ENCODE measurements around the gene CTLA4.

CTLA4 gene

DNA sequence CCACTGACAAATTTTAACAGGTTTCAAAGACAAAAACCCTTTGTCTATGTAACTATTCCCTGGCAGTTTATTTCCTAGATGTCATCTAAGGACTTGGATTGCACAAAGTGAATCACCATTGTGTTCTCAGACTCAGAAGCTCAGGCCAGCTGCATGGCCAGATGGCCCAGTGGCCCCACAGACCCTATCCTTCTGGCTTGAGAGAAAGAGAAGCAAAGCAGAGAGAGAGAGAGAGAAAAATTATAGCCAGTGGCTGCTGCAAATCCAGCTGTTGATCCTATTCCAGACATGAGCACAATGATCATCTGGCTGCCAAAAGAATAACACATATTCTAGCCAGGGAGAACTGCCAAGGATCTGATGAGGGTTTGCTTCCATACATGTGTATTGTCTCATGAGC, 25.8 kb downstream of the CTLA4 start:
- DNase-seq, result no peak

- no peak for DNase-seq
Measured at GRCh38 chr2:203893840-203894239, 26.3 kb downstream of the CTLA4 start.

GRCh38 chr2:203894262-203894661, 26.7 kb downstream of the CTLA4 start:
- DNase-seq, result no peak

- no peak for DNase-seq
Measured at GRCh38 chr2:203897544-203897943, 30.0 kb downstream of the CTLA4 start.

- no peak for DNase-seq
Measured at GRCh38 chr2:203898657-203899056, 31.1 kb downstream of the CTLA4 start.

GRCh38 chr2:203900253-203900652, 32.7 kb downstream of the CTLA4 start:
- no peak for DNase-seq

DNA sequence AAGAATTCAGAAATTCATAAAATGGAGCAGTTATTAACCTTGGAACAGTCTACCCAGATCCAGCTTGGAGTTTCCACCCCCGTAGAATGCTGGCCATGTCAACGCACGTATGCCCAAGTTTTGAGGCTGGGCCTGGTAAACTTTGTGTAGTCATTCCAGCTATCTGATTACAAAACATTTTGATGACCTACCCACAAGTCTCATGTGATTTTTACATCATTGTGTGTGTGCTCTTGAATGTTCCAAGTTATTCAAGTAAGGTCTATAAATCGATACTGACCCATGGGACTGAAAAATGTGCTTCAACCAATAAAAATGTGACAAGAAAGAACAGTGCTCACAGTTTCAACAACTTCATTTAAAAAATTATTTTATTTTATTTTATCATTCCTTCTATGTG, 36.5 kb downstream of the CTLA4 start:
- no peak for DNase-seq

DNA sequence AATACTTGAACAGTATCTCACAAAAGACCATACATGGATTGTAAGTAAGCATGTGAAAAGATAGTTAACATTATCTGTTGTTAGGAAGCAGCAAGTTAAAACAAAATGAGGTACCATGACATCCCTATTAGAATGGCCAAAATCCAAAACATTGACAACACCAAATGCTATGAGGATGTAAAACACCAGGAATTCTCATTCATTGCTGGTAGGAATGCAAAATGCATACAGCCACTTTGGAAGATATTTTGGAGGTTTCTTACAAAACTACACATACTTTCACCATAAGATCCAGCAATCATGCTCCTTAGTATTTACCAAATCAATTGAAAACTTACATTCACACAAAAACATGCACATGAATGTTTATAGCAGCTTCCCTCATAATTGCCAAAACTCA, 38.1 kb downstream of the CTLA4 start:
- DNase-seq, result peak; percentile 36

- DNase-seq, result no peak
Measured at GRCh38 chr2:203908066-203908796, 40.7 kb downstream of the CTLA4 start.

- no peak for DNase-seq
Measured at GRCh38 chr2:203908797-203909185, 41.2 kb downstream of the CTLA4 start.

DNA sequence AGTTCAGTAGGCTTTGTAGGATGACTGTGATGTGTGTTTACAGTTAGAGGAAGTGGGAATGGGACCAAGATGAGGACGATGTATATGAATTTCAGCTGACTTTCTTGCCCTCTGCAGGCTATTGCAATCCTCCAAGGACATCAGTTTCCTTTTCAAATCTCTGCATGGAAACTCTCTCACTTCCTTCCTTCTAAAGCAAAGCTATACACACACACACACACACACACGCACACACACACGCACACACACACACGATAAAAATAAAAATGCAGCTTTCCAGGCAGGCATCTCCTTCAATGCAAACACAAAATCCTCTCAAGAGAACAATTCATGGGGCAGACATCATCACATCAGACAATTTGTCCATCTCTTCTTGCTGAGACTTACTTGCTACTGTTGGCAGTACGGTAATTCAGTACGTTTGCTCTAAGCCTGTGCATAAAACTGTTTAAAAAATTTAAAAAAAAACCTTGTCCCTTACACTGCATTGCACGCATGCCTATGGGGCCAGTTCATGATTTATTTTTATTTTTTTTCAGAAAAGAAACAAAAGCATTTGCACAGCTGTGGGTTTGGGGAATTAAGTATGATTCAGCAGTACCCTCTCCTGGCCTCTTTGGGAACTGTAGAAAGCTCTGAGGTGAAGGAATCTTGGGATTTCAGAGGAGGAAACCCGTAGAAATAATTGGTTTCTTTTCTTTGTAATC, 41.8 kb downstream of the CTLA4 start:
- DNase-seq, result peak; percentile 72

DNA sequence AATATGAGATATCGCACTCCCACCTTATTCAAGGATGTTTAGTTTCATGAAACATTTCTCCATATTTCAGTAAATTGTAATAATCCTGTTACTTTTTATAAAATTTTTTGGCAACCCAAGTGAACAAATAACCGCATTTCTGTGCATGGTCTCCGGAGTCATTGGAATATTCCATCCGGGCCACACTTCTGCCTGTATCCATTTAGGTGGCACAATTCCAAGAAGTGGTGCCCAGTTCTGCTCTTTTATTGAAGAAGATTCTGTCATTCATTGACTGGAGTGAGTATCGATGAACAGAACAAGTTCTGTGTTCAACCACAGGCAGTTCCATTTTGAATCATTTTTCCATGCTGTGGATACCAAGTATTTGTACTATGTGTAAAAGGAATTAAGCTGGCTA, 42.4 kb downstream of the CTLA4 start:
- DNase-seq, result no peak

GRCh38 chr2:203913947-203914346, 46.4 kb downstream of the CTLA4 start:
- DNase-seq, result no peak

GRCh38 chr2:203914546-203915182, 47.1 kb downstream of the CTLA4 start:
- DNase-seq, result no peak

GRCh38 chr2:203915256-203915655, 47.7 kb downstream of the CTLA4 start:
- DNase-seq, result no peak

GRCh38 chr2:203916756-203917155, 49.2 kb downstream of the CTLA4 start:
- no peak for DNase-seq

GRCh38 chr2:203918264-203918663, 50.7 kb downstream of the CTLA4 start:
- no peak for DNase-seq

DNA sequence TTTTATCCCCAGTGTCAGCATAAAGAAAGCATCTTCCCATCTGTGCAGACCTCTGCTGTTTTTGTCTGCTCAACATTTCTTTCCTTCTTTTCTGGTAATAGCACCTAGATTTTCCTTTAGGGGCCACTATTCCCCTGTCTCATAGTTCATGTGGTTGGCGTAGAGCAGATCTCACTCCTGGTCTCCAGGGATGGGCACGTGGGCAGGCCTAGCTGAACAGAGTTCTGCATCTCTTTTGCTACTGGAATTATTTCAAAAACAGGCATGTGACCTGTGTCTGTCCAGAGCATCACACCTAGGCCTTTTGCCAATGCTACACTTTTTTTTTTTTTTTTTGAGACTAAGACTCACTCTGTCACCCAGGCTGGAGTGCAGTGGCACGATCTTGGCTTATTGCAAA, 51.3 kb downstream of the CTLA4 start:
- no peak for DNase-seq
